Natural killer cell (primary cell): Measurements from ENCODE around the gene YOD1. TPM values are rescaled to one million over a fixed set of nuclear protein-coding genes. Genes with fewer than 3 reads are reported as not detected.

Experiments used
- ATAC-seq, 3 donors: fragments of 150-1000 bp in 2 of 3; fragments of 200-7000 bp in 1 of 3; cut with Tn5 transposase; 1 replicate in 1 of 3; 2 replicates in 2 of 3; pipeline ENCODE4 v1.10.0; 2021; ENCODE audit warnings: mild to moderate bottlenecking in 2 of 3, moderate library complexity in 2 of 3
- DNase-seq, 2 donors: peaks; one replicate each; pipeline versions ENCODE4 v3.0.0 to v3.0.0-alpha.2; 2013 to 2021; ENCODE audit warnings: mixed read lengths in 1 of 2
- H3K27ac ChIP-seq: one replicate; pipeline ENCODE4 v1.5.1; 2013; ENCODE audit warnings: mild to moderate bottlenecking, low read length
- H3K27me3 ChIP-seq: one replicate; pipeline ENCODE4 v1.6.1; 2013; ENCODE audit warnings: low read length; ENCODE audit not compliant: control insufficient read depth, insufficient read depth
- H3K36me3 ChIP-seq: one replicate; pipeline ENCODE4 v1.6.1; 2013; ENCODE audit warnings: low read length; ENCODE audit not compliant: control insufficient read depth, insufficient read depth
- H3K4me1 ChIP-seq: one replicate; pipeline ENCODE4 v1.6.1; 2013; ENCODE audit warnings: low read length; ENCODE audit not compliant: control insufficient read depth, insufficient read depth
- H3K4me3 ChIP-seq: one replicate; pipeline ENCODE4 v1.5.1; 2013; ENCODE audit warnings: low read length
- H3K9me3 ChIP-seq: one replicate; pipeline ENCODE4 v1.6.1; 2013; ENCODE audit warnings: low read length; ENCODE audit not compliant: control insufficient read depth, insufficient read depth
- H3K27ac Mint-ChIP-seq, 2 donors: one replicate each; pipeline ENCODE4 v1.8.0; 2022; ENCODE audit warnings: mild to moderate bottlenecking in 2 of 2, mixed read lengths in 2 of 2, moderate library complexity in 1 of 2
- H3K27me3 Mint-ChIP-seq, 2 donors: one replicate each; pipeline ENCODE4 v1.8.0; 2022; ENCODE audit warnings: low read depth in 2 of 2, mixed read lengths in 2 of 2
- H3K36me3 Mint-ChIP-seq: one replicate; pipeline ENCODE4 v1.8.0; 2022; ENCODE audit warnings: mixed read lengths
- H3K4me1 Mint-ChIP-seq, 2 donors: one replicate each; pipeline ENCODE4 v1.8.0; 2022; ENCODE audit warnings: mixed read lengths in 2 of 2
- H3K4me3 Mint-ChIP-seq: one replicate; pipeline ENCODE4 v1.8.0; 2022; ENCODE audit warnings: mild to moderate bottlenecking, moderate library complexity, mixed read lengths
- H3K9me3 Mint-ChIP-seq, 2 donors: one replicate each; pipeline ENCODE4 v1.8.0; 2022; ENCODE audit warnings: mixed read lengths in 2 of 2
- WGBS: methylation state at CpG from one replicate; pipeline ENCODE4 v1.1.7; 2013; ENCODE audit warnings: missing lambda C conversion rate; ENCODE audit not compliant: insufficient coverage; 5-methylcytosine and 5-hydroxymethylcytosine counted together
- intact Hi-C: fragments of 100-400 bp; cut with micrococcal nuclease; formaldehyde crosslinking; loops from one replicate; pipeline ENCODE4 v1.14.2; 2022
- total RNA-seq, 4 donors: library from RNA; stranded (reverse); fragments of 120-200 nt in 1 of 4; gene quantifications; one replicate each; pipeline versions ENCODE4 v1.2.3 to v1.2.4, GENCODE V29; 2013 to 2022
- TF ChIP-seq, protein P1 (sequence below): fragments of 200-600 bp; IDR thresholded peaks from one replicate; pipeline ENCODE4 v1.8.0; 2022; ENCODE audit warnings: antibody characterized with exemption

YOD1 gene
- total RNA-seq, 3 donors from 2014 or later (not counting 1 experiment from before 2014, with no cell fraction given), result 20.6 to 22.8 (median 21.2) TPM

DNA sequence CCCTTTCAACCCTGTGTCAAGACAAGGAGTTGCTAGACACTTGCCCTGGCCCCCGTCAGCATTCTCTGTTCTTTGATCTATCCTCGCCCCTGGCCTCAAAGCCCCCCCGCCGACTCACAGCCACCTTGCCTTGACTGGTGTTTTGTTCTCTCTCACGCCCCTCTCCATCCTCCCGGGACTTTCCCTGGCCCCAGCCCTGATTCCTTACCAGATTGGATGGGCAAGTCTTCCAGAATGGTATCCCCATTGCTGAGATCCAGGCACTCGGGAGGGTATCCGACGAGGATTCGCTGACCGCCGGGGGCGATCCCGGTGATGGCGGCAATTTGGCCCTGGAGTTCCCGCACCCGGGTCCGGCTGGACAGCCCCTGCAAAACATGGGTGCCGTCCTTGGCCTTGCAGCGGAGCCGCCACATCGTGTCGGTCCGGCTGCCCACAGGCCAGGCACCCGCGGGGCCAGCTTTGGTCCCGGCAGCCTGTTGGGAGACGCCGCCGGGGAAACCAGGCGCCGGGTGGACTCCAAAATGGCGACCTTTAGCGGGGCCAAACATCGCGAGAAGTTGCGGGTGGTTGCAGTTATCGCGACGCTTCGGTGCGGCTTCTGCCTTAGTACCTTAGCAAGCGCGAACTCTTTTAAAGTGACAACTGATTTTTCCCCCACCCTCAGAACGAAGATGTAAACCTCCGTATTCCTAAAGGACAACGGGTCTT is 373 bp downstream of the YOD1 start:
- no peaks in the 10 kb centered on the region for H3K9me3 Mint-ChIP-seq
- ATAC-seq (peak; percentile 57 to 61 (median 59)), DNase-seq (peak; percentile 87 to 96)
- Histone ChIP-seq H3K9me3 (no peaks in the 10 kb centered on the region), H3K4me3 (peak overlapping the region; percentile 98), H3K4me1 (peaks cover 25% of the 10 kb centered on the region), H3K27ac (peak overlapping the region; percentile 67), H3K36me3 (peaks cover 33% of the 10 kb centered on the region), H3K27me3 (no peaks in the 10 kb centered on the region)
- TF ChIP-seq, protein P1, sequence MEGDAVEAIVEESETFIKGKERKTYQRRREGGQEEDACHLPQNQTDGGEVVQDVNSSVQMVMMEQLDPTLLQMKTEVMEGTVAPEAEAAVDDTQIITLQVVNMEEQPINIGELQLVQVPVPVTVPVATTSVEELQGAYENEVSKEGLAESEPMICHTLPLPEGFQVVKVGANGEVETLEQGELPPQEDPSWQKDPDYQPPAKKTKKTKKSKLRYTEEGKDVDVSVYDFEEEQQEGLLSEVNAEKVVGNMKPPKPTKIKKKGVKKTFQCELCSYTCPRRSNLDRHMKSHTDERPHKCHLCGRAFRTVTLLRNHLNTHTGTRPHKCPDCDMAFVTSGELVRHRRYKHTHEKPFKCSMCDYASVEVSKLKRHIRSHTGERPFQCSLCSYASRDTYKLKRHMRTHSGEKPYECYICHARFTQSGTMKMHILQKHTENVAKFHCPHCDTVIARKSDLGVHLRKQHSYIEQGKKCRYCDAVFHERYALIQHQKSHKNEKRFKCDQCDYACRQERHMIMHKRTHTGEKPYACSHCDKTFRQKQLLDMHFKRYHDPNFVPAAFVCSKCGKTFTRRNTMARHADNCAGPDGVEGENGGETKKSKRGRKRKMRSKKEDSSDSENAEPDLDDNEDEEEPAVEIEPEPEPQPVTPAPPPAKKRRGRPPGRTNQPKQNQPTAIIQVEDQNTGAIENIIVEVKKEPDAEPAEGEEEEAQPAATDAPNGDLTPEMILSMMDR, result no peak
- under 1% methylated on average over 47 of the region's 47 CpGs for WGBS
- H3K4me3 Mint-ChIP-seq, result peak overlapping the region; percentile 100
- H3K27me3 Mint-ChIP-seq, result no peaks in the 10 kb centered on the region
- peak overlapping the region; percentile 96 to 99 for H3K27ac Mint-ChIP-seq
- intact Hi-C loops, result loop anchor here (1.0 to 5.0 kb wide), 2 partner anchors 27 to 272 kb away; partner anchors contain the start of gene CD55
- H3K36me3 Mint-ChIP-seq, result peaks cover 5% of the 10 kb centered on the region
- peaks cover 51 to 52% of the 10 kb centered on the region in 2 donors for H3K4me1 Mint-ChIP-seq

DNA sequence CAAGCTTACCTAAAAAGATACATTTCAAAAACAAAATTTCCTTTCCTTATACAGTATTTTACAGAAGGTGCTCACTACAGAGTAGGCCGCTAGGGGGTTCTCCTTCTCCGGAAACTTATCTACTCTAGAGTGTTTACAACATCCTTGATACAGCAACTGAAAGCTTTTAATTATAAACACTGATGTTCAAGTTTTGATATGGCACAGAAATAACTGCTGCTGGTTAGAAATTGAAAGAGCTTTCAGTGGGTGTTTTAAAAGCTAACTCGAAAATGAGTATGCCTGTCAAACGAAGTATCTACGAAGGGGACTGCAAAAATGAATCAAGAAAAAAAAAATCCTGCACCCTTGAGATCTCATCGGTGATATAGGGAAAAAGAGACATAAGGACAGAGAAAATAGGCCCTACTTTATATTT is 1.0 kb downstream of the YOD1 start:
- 0% methylated on average over 6 of the region's 6 CpGs for WGBS
- H3K36me3 ChIP-seq, result peaks cover 33% of the 10 kb centered on the region
- peak overlapping the region; percentile 100 for H3K4me3 Mint-ChIP-seq
- H3K4me3 ChIP-seq, result peak overlapping the region; percentile 98
- H3K27me3 ChIP-seq, result no peaks in the 10 kb centered on the region
- peak overlapping the region; percentile 96 to 99 for H3K27ac Mint-ChIP-seq
- H3K9me3 Mint-ChIP-seq, result no peaks in the 10 kb centered on the region
- TF ChIP-seq, protein P1, result peak; percentile 90
- no peaks in the 10 kb centered on the region for H3K9me3 ChIP-seq
- peak overlapping the region; percentile 67 for H3K27ac ChIP-seq
- H3K27me3 Mint-ChIP-seq, result no peaks in the 10 kb centered on the region
- peaks cover 54% of the 10 kb centered on the region in 2 donors for H3K4me1 Mint-ChIP-seq
- peaks cover 5% of the 10 kb centered on the region for H3K36me3 Mint-ChIP-seq
- H3K4me1 ChIP-seq, result peaks cover 25% of the 10 kb centered on the region
- ATAC-seq (peak; percentile 34 to 56 (median 37)), DNase-seq (peak in 1 of 2 donors; percentile 80)
- intact Hi-C loops, result loop anchor here (1.0 to 5.0 kb wide), 2 partner anchors 27 to 272 kb away; partner anchors contain the start of gene CD55

DNA sequence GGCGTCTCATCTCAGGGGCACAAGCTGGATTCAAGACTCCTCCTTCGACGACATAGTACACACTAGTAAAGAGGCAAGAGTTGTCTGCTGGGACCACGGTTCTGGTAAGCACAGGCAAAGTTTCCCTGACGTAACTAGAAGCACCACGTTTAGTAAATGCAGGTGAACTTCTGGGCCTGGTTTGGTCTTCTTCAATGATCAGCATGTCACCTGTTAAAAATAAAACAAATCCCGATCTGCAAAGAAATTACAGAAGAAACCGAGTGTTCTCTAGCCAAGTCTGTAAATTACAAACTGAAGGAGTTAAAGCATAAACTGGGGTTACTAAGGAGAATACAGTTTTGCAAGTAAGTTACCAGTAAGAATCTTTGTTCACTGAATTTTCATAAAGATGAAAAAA is 1.5 kb downstream of the YOD1 start:
- peaks cover 25% of the 10 kb centered on the region for H3K4me1 ChIP-seq
- ATAC-seq, result no peak
- no peak overlapping the region for H3K27ac ChIP-seq
- 74% methylated on average over 8 of the region's 8 CpGs for WGBS
- Mint-ChIP-seq H3K36me3 (peaks cover 5% of the 10 kb centered on the region), H3K27me3 (no peaks in the 10 kb centered on the region), H3K9me3 (no peaks in the 10 kb centered on the region), H3K4me3 (peak overlapping the region; percentile 100), H3K27ac (peak overlapping the region; percentile 96 to 99), H3K4me1 (peaks cover 55 to 59% of the 10 kb centered on the region in 2 donors)
- intact Hi-C loops, result no loop called here
- TF ChIP-seq, protein P1, result no peak
- DNase-seq, result no peak
- H3K4me3 ChIP-seq, result no peak overlapping the region
- no peaks in the 10 kb centered on the region for H3K9me3 ChIP-seq
- no peaks in the 10 kb centered on the region for H3K27me3 ChIP-seq
- peaks cover 35% of the 10 kb centered on the region for H3K36me3 ChIP-seq
